Measurements from ENCODE around the gene ITM2A. TPM values are rescaled to one million over a fixed set of nuclear protein-coding genes. Genes with fewer than 3 reads are reported as not detected.

ITM2A gene
- total and polyA plus RNA-seq, 2 experiments from 2014 or later: not detected

- Histone ChIP-seq H3K79me2 (ENCODE audit: insufficient read depth) (no peaks in the 10 kb centered on the region), H3K27me3 (replicated peaks; ENCODE audit: insufficient read depth) (no peaks in the 10 kb centered on the region), H3K9me3 (ENCODE audit: low read depth) (no peaks in the 10 kb centered on the region), H4K20me1 (ENCODE audit: insufficient read depth) (no peaks in the 10 kb centered on the region), H2AFZ (no peak overlapping the region), H3K27ac (no peak overlapping the region), H3K4me3 (no peak overlapping the region), H3K9ac (no peak overlapping the region), H3K36me3 (ENCODE audit: low read depth) (no peaks in the 10 kb centered on the region), H3F3A (ENCODE audit: insufficient read depth) (no peaks in the 10 kb centered on the region), H3K4me1 (ENCODE audit: insufficient read depth) (no peaks in the 10 kb centered on the region), H3K9me2 (ENCODE audit: insufficient read depth) (no peaks in the 10 kb centered on the region), H3K4me2 (ENCODE audit: unreplicated experiment) (no peak overlapping the region)
- no peak for DNase-seq
- in situ Hi-C loops (cut with MboI): no loop called here
- TF ChIP-seq EZH2phosphoT487 (IDR thresholded peaks at IDR 0.05; ENCODE audit: insufficient read depth, low read depth) (no peak), EZH2 (IDR thresholded peaks at IDR 0.05; ENCODE audit: insufficient read depth, poor library complexity, severe bottlenecking) (no peak)
- WGBS, 2 experiments (ENCODE audit: low coverage in 1 of 2, low lambda C conversion rate in 2 of 2, missing lambda C conversion rate in 2 of 2): 22 to 29% methylated on average over 1 of the region's 1 CpG
Observed at GRCh38 chrX:79371640-79372039, 4.5 kb upstream of the ITM2A start.

GRCh38 chrX:79371101-79371500 lies 4.0 kb upstream of the ITM2A start:
- in situ Hi-C loops (cut with MboI): no loop called here
- Histone ChIP-seq H3K4me3 (no peak overlapping the region), H3K36me3 (ENCODE audit: low read depth) (no peaks in the 10 kb centered on the region), H2AFZ (no peak overlapping the region), H3K4me1 (ENCODE audit: insufficient read depth) (no peaks in the 10 kb centered on the region), H3K79me2 (ENCODE audit: insufficient read depth) (no peaks in the 10 kb centered on the region), H3K9me2 (ENCODE audit: insufficient read depth) (no peaks in the 10 kb centered on the region), H3K27me3 (replicated peaks; ENCODE audit: insufficient read depth) (no peaks in the 10 kb centered on the region), H3K9ac (no peak overlapping the region), H3K4me2 (ENCODE audit: unreplicated experiment) (no peak overlapping the region), H4K20me1 (ENCODE audit: insufficient read depth) (no peaks in the 10 kb centered on the region), H3K9me3 (ENCODE audit: low read depth) (no peaks in the 10 kb centered on the region), H3F3A (ENCODE audit: insufficient read depth) (no peaks in the 10 kb centered on the region), H3K27ac (no peak overlapping the region)
- no peak for DNase-seq
- 0% methylated on average over 2 of the region's 2 CpGs for whole genome bisulfite sequencing, 2 experiments (ENCODE audit: low coverage in 1 of 2, low lambda C conversion rate in 2 of 2, missing lambda C conversion rate in 2 of 2)
- no peak for TF ChIP-seq EZH2phosphoT487 (IDR thresholded peaks at IDR 0.05; ENCODE audit: insufficient read depth, low read depth)
- TF ChIP-seq EZH2 (IDR thresholded peaks at IDR 0.05; ENCODE audit: insufficient read depth, poor library complexity, severe bottlenecking): no peak

GRCh38 chrX:79369871-79370270 lies 2.7 kb upstream of the ITM2A start:
- H3K9me2 ChIP-seq (ENCODE audit: insufficient read depth): no peaks in the 10 kb centered on the region
- no peaks in the 10 kb centered on the region for H3F3A ChIP-seq (ENCODE audit: insufficient read depth)
- in situ Hi-C loops (cut with MboI): no loop called here
- no peak overlapping the region for H3K4me2 ChIP-seq (ENCODE audit: unreplicated experiment)
- 53 to 57% methylated on average over 1 of the region's 1 CpG for WGBS, 2 experiments (ENCODE audit: low coverage in 1 of 2, low lambda C conversion rate in 2 of 2, missing lambda C conversion rate in 2 of 2)
- H3K79me2 ChIP-seq (ENCODE audit: insufficient read depth): no peaks in the 10 kb centered on the region
- H3K4me1 ChIP-seq (ENCODE audit: insufficient read depth): no peaks in the 10 kb centered on the region
- no peak overlapping the region for H3K27ac ChIP-seq
- no peak overlapping the region for H2AFZ ChIP-seq
- no peak overlapping the region for H3K4me3 ChIP-seq
- DNase-seq: no peak
- TF ChIP-seq EZH2phosphoT487 (IDR thresholded peaks at IDR 0.05; ENCODE audit: insufficient read depth, low read depth) (no peak), EZH2 (IDR thresholded peaks at IDR 0.05; ENCODE audit: insufficient read depth, poor library complexity, severe bottlenecking) (no peak)
- no peaks in the 10 kb centered on the region for H4K20me1 ChIP-seq (ENCODE audit: insufficient read depth)
- H3K27me3 ChIP-seq (replicated peaks; ENCODE audit: insufficient read depth): no peaks in the 10 kb centered on the region
- no peaks in the 10 kb centered on the region for H3K9me3 ChIP-seq (ENCODE audit: low read depth)
- H3K9ac ChIP-seq: no peak overlapping the region
- H3K36me3 ChIP-seq (ENCODE audit: low read depth): no peaks in the 10 kb centered on the region

- no peaks in the 10 kb centered on the region for H3K9me2 ChIP-seq (ENCODE audit: insufficient read depth)
- TF ChIP-seq EZH2phosphoT487 (IDR thresholded peaks at IDR 0.05; ENCODE audit: insufficient read depth, low read depth): no peak
- no peak for TF ChIP-seq EZH2 (IDR thresholded peaks at IDR 0.05; ENCODE audit: insufficient read depth, poor library complexity, severe bottlenecking)
Observed at GRCh38 chrX:79368441-79368840, 1.3 kb upstream of the ITM2A start.

GRCh38 chrX:79367907-79368306 lies 773 bp upstream of the ITM2A start:
- no peaks in the 10 kb centered on the region for H3K4me1 ChIP-seq (ENCODE audit: insufficient read depth)
- in situ Hi-C loops (cut with MboI): no loop called here
- H3K4me3 ChIP-seq: no peak overlapping the region
- no peaks in the 10 kb centered on the region for H3F3A ChIP-seq (ENCODE audit: insufficient read depth)
- no peaks in the 10 kb centered on the region for H3K36me3 ChIP-seq (ENCODE audit: low read depth)
- no peak overlapping the region for H2AFZ ChIP-seq
- no peaks in the 10 kb centered on the region for H4K20me1 ChIP-seq (ENCODE audit: insufficient read depth)
- no peak overlapping the region for H3K9ac ChIP-seq
- TF ChIP-seq EZH2 (IDR thresholded peaks at IDR 0.05; ENCODE audit: insufficient read depth, poor library complexity, severe bottlenecking) (no peak), EZH2phosphoT487 (IDR thresholded peaks at IDR 0.05; ENCODE audit: insufficient read depth, low read depth) (no peak)
- no peaks in the 10 kb centered on the region for H3K9me3 ChIP-seq (ENCODE audit: low read depth)
- DNase-seq: no peak
- WGBS, 2 experiments (ENCODE audit: low coverage in 1 of 2, low lambda C conversion rate in 2 of 2, missing lambda C conversion rate in 2 of 2): 23 to 36% methylated on average over 3 of the region's 3 CpGs
- no peaks in the 10 kb centered on the region for H3K9me2 ChIP-seq (ENCODE audit: insufficient read depth)
- no peaks in the 10 kb centered on the region for H3K27me3 ChIP-seq (replicated peaks; ENCODE audit: insufficient read depth)
- H3K79me2 ChIP-seq (ENCODE audit: insufficient read depth): no peaks in the 10 kb centered on the region
- H3K4me2 ChIP-seq (ENCODE audit: unreplicated experiment): no peak overlapping the region
- H3K27ac ChIP-seq: no peak overlapping the region

More at GRCh38 chrX:79368441-79368840, 1.3 kb upstream of the ITM2A start:
- Histone ChIP-seq H3K27me3 (replicated peaks; ENCODE audit: insufficient read depth) (no peaks in the 10 kb centered on the region), H3K79me2 (ENCODE audit: insufficient read depth) (no peaks in the 10 kb centered on the region), H2AFZ (no peak overlapping the region), H3F3A (ENCODE audit: insufficient read depth) (no peaks in the 10 kb centered on the region), H4K20me1 (ENCODE audit: insufficient read depth) (no peaks in the 10 kb centered on the region), H3K4me2 (ENCODE audit: unreplicated experiment) (no peak overlapping the region), H3K4me3 (no peak overlapping the region), H3K27ac (no peak overlapping the region), H3K9me3 (ENCODE audit: low read depth) (no peaks in the 10 kb centered on the region), H3K4me1 (ENCODE audit: insufficient read depth) (no peaks in the 10 kb centered on the region), H3K9ac (no peak overlapping the region), H3K36me3 (ENCODE audit: low read depth) (no peaks in the 10 kb centered on the region)
- no peak for DNase-seq
- WGBS, 2 experiments (ENCODE audit: low coverage in 1 of 2, low lambda C conversion rate in 2 of 2, missing lambda C conversion rate in 2 of 2): 39 to 56% methylated on average over 5 to 6 of the region's 6 CpGs
- in situ Hi-C loops (cut with MboI): no loop called here
